ENCODE measurements around the gene S1PR4.
"Not testable (repeated sequence)": the region's sequence is repeated elsewhere in the genome, so short reads cannot be mapped to it uniquely, and the experiment has no call there.

Gene S1PR4

DNA sequence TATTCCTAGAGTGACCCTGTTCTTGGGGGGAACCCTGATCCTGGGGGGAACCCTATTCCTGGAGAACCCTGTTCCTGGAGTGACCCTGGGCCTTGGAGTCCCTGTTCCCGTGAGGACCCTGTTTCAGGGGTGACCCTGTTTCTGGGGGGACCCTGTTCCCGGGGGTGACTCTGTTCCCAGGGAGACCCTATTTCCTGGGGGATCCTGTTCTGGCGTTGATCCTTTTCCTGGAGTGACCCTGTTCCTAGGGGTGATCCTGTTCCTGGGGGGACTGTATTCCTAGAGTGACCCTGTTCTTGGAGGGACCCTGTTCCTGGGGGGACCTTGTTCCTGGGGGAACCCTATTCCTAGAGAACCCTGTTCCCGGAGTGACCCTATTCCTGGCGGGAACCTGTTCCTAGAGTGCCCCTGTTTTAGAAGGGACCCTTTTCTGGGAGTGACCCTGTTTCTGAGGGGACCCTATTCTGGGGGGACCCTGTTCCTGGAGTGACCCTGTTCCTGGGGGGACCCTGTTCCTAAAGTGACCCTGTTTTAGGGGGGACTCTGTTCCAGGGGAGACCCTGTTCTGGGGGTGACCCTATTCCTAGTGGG lies 27.7 kb upstream of the S1PR4 start:
- no peak for DNase-seq
- in situ Hi-C loops (cut with HindIII; ENCODE audit: low pct_ligation_motif_present, low pct_unique_long_range_greater_than_20kb, low sequenced_read_pairs), result no loop called here

DNA sequence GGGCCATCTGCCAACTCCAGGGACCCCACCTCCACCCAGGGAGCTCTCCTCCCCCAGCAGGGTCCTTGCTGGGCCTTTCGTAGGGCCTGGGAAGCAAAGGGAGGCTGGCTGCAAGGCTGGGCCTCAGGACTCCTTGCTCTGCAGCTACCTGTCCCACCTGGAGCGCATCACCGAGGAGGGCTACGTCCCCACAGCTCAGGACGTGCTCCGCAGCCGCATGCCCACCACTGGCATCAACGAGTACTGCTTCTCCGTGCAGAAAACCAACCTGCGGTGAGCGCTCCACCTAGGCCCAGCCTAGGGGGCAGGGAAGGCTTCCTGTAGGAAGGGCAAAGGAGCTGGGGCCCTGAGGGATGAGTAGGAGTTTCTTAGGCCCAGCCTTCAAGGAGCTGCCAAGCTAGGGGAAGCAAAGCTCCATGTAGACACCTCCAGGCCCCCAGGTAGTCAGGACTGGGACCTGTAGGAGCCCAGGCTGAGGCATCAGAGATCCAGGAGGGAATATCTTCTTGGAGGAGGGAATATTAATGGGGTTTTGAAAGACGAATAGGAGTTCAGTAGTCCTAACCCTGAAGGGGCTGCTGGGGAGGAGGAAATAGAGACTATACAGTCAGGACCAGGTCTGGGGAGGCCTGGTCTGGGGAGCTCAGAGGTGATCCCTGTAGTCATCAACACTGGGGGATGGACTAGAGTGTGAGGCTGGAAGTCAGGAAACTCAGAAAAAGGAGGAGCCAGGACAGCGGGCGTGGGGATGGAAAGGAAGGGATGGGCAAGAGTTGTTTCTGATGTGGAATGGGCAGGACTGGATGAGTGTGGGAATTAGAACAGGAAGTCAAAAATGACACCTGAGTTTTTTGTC lies 26.8 kb upstream of the S1PR4 start:
- DNase-seq, result no peak
- in situ Hi-C loops (cut with HindIII; ENCODE audit: low pct_ligation_motif_present, low pct_unique_long_range_greater_than_20kb, low sequenced_read_pairs), result no loop called here

DNA sequence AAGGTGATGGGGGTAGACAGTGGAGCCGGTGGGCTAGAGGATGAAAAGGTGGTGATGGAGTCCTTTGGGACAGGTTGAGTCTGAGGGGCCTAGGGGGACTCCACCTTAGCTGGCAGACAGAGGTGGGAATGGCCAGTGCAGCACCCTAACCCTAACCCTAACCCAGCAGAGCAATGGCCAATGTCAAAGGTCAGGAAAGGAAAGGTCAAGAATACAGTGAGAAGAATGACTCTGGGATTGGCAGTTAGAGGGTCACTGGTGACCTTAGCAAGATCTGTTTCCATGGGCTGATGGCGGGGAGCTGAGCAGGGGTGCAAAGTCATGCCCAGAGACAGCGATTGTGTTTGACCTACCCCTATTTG lies 26.2 kb upstream of the S1PR4 start:
- in situ Hi-C loops (cut with HindIII; ENCODE audit: low pct_ligation_motif_present, low pct_unique_long_range_greater_than_20kb, low sequenced_read_pairs), result no loop called here
- no peak for DNase-seq

GRCh38 chr19:3153286-3154230 lies 25.0 kb upstream of the S1PR4 start:
- DNase-seq, result no peak
- in situ Hi-C loops (cut with HindIII; ENCODE audit: low pct_ligation_motif_present, low pct_unique_long_range_greater_than_20kb, low sequenced_read_pairs), result no loop called here

DNA sequence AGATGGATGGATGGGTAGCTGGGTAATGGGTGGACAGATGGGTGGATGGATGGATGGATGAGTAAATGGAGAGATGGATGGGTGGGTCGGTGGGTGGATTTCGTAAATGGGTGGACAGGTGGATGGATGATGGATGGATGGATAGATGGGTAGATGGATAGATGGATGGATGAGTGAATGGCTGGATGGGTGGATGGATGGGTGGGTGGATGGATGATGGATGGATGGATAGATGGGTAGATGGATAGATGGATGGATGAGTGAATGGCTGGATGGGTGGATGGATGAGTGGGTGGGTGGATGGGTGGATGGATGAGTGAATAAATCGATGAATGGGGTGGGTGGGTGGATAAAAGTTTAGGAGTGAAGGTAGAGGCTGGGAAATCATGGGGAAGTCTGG lies 24.1 kb upstream of the S1PR4 start:
- DNase-seq; in situ Hi-C loops (cut with HindIII; ENCODE audit: low pct_ligation_motif_present, low pct_unique_long_range_greater_than_20kb, low sequenced_read_pairs): not testable (repeated sequence)

DNA sequence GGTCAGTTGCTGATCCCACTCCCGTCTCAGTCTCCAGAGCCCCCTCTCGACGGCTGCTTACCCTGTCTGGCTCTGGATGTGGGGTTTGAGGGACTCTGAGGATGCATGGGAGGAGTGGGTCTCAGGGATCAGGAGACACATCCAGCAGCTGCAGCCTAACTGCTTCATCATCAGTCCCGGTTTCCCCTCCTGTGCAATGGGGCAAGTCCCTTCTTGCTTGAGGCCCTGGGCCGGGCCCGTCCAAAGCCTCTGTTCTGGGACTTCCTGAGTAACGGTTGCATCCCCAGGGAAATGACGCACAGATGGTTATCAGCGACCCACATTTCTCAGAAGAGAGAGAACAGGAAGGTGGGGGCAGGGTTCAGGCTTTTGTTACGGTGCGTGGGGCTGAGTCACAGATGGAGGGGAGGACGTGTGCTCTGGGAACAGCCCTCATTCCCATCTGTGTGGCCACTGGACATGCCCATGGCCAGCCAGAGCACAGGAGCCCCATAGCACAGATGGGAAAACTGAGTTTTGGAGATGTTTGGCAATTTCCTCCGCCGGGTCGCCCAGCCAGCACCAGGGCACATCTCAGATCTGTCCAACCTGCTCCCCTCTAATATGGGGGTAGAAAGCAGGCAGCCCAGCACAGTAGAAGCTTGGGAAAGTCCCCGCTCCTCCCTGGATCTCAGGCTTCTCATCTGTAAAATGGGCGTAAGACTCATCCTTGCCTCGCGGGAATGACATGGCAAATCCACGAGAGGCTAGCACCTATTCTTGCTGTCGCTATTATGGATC lies 23.4 kb upstream of the S1PR4 start:
- peak; percentile 83 for DNase-seq
- in situ Hi-C loops (cut with HindIII; ENCODE audit: low pct_ligation_motif_present, low pct_unique_long_range_greater_than_20kb, low sequenced_read_pairs), result no loop called here

DNA sequence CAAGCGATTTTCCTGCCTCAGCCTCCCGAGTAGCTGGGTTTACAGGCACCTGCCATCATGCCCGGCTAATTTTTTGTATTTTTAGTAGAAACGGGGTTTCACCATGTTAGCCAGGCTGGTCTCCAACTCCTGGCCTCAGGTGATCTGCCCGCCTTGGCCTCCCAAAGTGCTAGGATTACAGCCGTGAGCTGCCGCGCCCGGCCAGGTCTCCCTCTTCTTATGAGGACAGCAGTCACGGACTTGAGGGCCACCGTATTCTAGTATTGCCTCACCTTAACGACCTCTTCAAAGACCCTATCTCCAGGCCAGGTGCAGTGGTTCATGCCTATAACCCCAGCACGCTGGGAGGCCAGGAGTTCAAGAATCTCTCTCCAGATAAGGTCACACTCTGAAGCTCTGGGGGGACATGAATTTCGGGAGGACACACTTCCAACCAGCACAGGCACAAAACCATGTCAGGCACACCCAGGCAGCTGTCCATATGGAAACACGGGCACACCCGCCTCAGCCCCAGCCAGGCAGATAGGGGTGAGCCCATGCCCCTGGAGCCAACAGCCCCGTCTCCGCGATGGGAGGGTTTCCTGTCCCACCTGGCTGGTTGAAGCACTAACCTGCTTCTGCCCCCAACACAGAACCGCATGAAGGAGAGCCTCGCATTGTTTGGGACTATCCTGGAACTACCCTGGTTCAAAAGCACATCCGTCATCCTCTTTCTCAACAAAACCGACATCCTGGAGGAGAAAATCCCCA lies 21.3 kb upstream of the S1PR4 start:
- DNase-seq, result no peak
- in situ Hi-C loops (cut with HindIII; ENCODE audit: low pct_ligation_motif_present, low pct_unique_long_range_greater_than_20kb, low sequenced_read_pairs), result no loop called here

DNA sequence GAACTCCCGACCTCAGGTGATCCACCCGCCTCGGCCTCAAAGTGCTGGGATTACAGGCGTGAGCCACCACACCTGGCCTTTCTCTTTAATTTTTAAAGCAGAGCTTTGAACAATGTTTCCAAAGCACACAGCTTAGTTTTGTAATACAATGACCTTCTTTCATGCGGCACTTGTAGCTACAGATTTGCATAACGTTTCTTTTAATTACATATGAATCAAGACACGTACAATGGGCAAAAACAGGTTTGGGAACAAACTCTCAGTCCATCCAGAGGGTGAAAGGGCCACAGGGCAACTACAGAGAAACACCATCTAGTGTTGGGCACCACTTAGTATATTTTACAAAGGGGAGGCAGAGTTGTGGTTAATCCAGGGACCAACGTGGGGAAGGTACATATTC lies 19.0 kb upstream of the S1PR4 start:
- no peak for DNase-seq
- in situ Hi-C loops (cut with HindIII; ENCODE audit: low pct_ligation_motif_present, low pct_unique_long_range_greater_than_20kb, low sequenced_read_pairs), result no loop called here

GRCh38 chr19:3160219-3160618 lies 18.4 kb upstream of the S1PR4 start:
- in situ Hi-C loops (cut with HindIII; ENCODE audit: low pct_ligation_motif_present, low pct_unique_long_range_greater_than_20kb, low sequenced_read_pairs), result no loop called here

GRCh38 chr19:3161453-3161852 lies 17.1 kb upstream of the S1PR4 start:
- in situ Hi-C loops (cut with HindIII; ENCODE audit: low pct_ligation_motif_present, low pct_unique_long_range_greater_than_20kb, low sequenced_read_pairs), result no loop called here
- DNase-seq, result no peak

More at GRCh38 chr19:3160219-3160618, 18.4 kb upstream of the S1PR4 start:
- no peak for DNase-seq

- no peak for DNase-seq
- in situ Hi-C loops (cut with HindIII; ENCODE audit: low pct_ligation_motif_present, low pct_unique_long_range_greater_than_20kb, low sequenced_read_pairs), result no loop called here
Observed at GRCh38 chr19:3162418-3163229, 15.9 kb upstream of the S1PR4 start.

GRCh38 chr19:3163230-3163886 lies 15.2 kb upstream of the S1PR4 start:
- peak; percentile 67 for DNase-seq
- in situ Hi-C loops (cut with HindIII; ENCODE audit: low pct_ligation_motif_present, low pct_unique_long_range_greater_than_20kb, low sequenced_read_pairs), result no loop called here

DNA sequence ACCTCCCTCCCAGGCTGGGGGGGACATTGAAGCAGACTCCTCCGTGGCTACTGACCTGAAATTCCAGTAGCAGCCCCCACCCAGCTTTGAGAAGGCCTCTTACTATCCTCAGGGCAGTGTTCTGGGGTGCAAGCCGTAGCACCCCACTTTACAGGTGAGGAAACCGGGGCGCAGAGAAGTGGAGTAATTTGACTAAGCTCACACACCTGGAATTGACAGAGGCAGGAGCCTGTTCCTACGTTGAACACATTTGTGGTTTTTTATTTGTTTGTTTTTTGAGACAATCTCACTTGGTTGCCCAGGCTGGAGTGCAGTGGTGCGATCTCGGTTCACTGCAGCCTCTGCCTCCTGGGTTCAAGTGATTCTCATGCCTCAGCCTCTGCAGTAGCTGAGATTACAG lies 14.6 kb upstream of the S1PR4 start:
- in situ Hi-C loops (cut with HindIII; ENCODE audit: low pct_ligation_motif_present, low pct_unique_long_range_greater_than_20kb, low sequenced_read_pairs), result no loop called here
- no peak for DNase-seq

GRCh38 chr19:3167533-3168272 lies 10.9 kb upstream of the S1PR4 start:
- in situ Hi-C loops (cut with HindIII; ENCODE audit: low pct_ligation_motif_present, low pct_unique_long_range_greater_than_20kb, low sequenced_read_pairs), result no loop called here
- DNase-seq, result no peak

GRCh38 chr19:3171894-3172672 lies 6.5 kb upstream of the S1PR4 start:
- no peak for DNase-seq
- in situ Hi-C loops (cut with HindIII; ENCODE audit: low pct_ligation_motif_present, low pct_unique_long_range_greater_than_20kb, low sequenced_read_pairs), result no loop called here
